K562 (cell line): ENCODE results near the gene SLC35G2.

Source experiments
- CBX5 ChIP-seq: IDR thresholded peaks from 2 replicates; pipeline ENCODE4 v1.6.1; 2014; ENCODE audit warnings: low read depth, borderline replicate concordance
- CEBPG ChIP-seq, 3 experiments: fragments of 200-800 bp in 1 of 3; sonication (Bioruptor generic) in 1 of 3; sonication (generic) in 1 of 3; formaldehyde crosslinking in 1 of 3; IDR thresholded peaks in 2 of 3; conservative IDR thresholded peaks in 1 of 3; 2 replicates each; pipeline versions ENCODE4 v1.6.1 to v1.8.0; 2016 to 2022; ENCODE audit warnings: missing compliant biosample characterization in 2 of 3, missing genetic modification characterization in 2 of 3, mild to moderate bottlenecking in 1 of 3, missing genetic modification reagents in 1 of 3
- JUND ChIP-seq, 2 experiments: IDR thresholded peaks; 2 replicates in 1 of 2; 3 replicates in 1 of 2; pipeline ENCODE4 v1.6.1; 2011; ENCODE audit warnings: borderline replicate concordance in 2 of 2, low read depth in 2 of 2, low read length in 2 of 2, improper control_type of control experiment in 1 of 2, missing biosample characterization in 1 of 2, missing genetic modification characterization in 1 of 2, missing genetic modification reagents in 1 of 2
- YY1 ChIP-seq, 3 experiments: IDR thresholded peaks; 2 replicates each; pipeline ENCODE4 v1.6.1; 2011; ENCODE audit warnings: low read length in 2 of 3, mild to moderate bottlenecking in 2 of 3, moderate library complexity in 2 of 3, borderline replicate concordance in 1 of 3, control low read depth in 1 of 3, low read depth in 1 of 3; ENCODE audit not compliant: insufficient read depth in 3 of 3, insufficient replicate concordance in 2 of 3, control insufficient read depth in 1 of 3, insufficient read length in 1 of 3; ENCODE audit errors: extremely low read depth in 1 of 3
- ZNF253 ChIP-seq: fragments of 250-450 bp; sonication (Bioruptor Pico); conservative IDR thresholded peaks from 2 replicates; pipeline ENCODE4 v1.6.1; 2021; ENCODE audit warnings: mild to moderate bottlenecking
- TF ChIP-seq, protein P1 (sequence below): sonication (generic); formaldehyde crosslinking; IDR thresholded peaks from 2 replicates; pipeline ENCODE4 v1.5.0; 2020; ENCODE audit warnings: missing genetic modification reagents

DNA sequence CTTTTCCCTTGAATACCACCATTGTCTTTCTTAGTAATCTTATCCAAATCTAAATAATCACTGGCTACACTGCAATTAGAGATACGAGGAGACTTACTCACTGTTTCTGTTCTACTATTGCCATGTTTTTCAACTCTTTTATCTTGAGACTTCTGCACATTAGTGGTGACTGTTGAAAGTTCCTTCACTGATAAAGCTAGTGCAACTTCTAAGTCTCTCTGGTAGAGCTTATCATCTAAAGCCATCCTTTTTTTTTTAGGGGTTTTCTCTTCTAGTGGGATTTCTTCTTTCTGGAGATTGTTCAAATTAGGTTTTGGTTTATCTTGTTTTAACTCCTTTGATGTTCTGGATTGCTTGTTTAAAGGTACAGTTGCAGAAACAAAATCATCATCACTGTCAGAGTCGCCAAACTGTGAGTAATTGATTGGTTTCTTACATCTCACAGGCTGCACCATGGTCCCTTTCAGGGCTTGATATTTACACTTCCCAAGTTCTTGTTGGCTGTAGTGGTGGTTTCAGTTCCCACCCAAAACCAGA lies 80.8 kb downstream of the SLC35G2 start:
- TF ChIP-seq, protein P1, sequence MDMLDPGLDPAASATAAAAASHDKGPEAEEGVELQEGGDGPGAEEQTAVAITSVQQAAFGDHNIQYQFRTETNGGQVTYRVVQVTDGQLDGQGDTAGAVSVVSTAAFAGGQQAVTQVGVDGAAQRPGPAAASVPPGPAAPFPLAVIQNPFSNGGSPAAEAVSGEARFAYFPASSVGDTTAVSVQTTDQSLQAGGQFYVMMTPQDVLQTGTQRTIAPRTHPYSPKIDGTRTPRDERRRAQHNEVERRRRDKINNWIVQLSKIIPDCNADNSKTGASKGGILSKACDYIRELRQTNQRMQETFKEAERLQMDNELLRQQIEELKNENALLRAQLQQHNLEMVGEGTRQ = no peak
- TF ChIP-seq CEBPG (CRISPR knock-in tag; IDR thresholded peaks at IDR 0.05) (no peak), CEBPG (tag; conservative IDR thresholded peaks at IDR 0.05 in 1 of 2, IDR thresholded peaks at IDR 0.05 in 1 of 2) (no peak), CBX5 (no peak), ZNF253 (no peak), JUND (IDR thresholded peaks at IDR 0.05; ENCODE audit: borderline replicate concordance, low read depth, low read length) (peak; percentile 30; the same call in 1 of the 2 replicates), JUND (tag; IDR thresholded peaks at IDR 0.05; ENCODE audit: borderline replicate concordance, low read depth, low read length) (peak; percentile 31; the same call in 1 of the 3 replicates), YY1 (IDR thresholded peaks at IDR 0.05; ENCODE audit: borderline replicate concordance in 1 of 3, control insufficient read depth in 1 of 3, extremely low read depth in 1 of 3, insufficient read depth in 3 of 3, insufficient read length in 1 of 3, insufficient replicate concordance in 2 of 3, low read depth in 1 of 3, low read length in 2 of 3) (no peak)
